Activated T-cell treated with anti-CD3 and anti-CD28 coated beads for 4 hours (primary cell): ENCODE results near the gene CAMK2B.
A peak's percentile ranks its signal among the peaks of the same experiment; 100 is the strongest.
"Not testable (repeated sequence)": the region's sequence is repeated elsewhere in the genome, so short reads cannot be mapped to it uniquely, and the experiment has no call there.

Experiments
- DNase-seq: peaks from one replicate; pipeline ENCODE4 v3.0.0-alpha.2; 2020

CAMK2B gene

GRCh38 chr7:44212581-44213184 is 112.7 kb downstream of the CAMK2B start:
- DNase-seq = no peak

- DNase-seq = no peak
Measured at GRCh38 chr7:44212018-44212417, 113.4 kb downstream of the CAMK2B start.

GRCh38 chr7:44211126-44211675 is 114.2 kb downstream of the CAMK2B start:
- no peak for DNase-seq

- no peak for DNase-seq
Measured at GRCh38 chr7:44210107-44210506, 115.3 kb downstream of the CAMK2B start.

- no peak for DNase-seq
Measured at GRCh38 chr7:44208085-44208484, 117.3 kb downstream of the CAMK2B start.

- DNase-seq = no peak
Measured at GRCh38 chr7:44206008-44206407, 119.4 kb downstream of the CAMK2B start.

GRCh38 chr7:44201813-44202212 is 123.6 kb downstream of the CAMK2B start:
- DNase-seq = no peak

- peak; percentile 92 for DNase-seq
Measured at GRCh38 chr7:44200699-44201461, 124.5 kb downstream of the CAMK2B start, which contains the start of gene YKT6. Gene YKT6 (plus strand): TSS chr7:44200978. CDS start chr7:44201136, 158 bp downstream.

- DNase-seq = not testable (repeated sequence)
Measured at GRCh38 chr7:44200163-44200562, 125.2 kb downstream of the CAMK2B start.

- no peak for DNase-seq
Measured at GRCh38 chr7:44197474-44197873, 127.9 kb downstream of the CAMK2B start.

- DNase-seq = peak; percentile 18
Measured at GRCh38 chr7:44196450-44196872, 128.9 kb downstream of the CAMK2B start.

GRCh38 chr7:44195889-44196288 is 129.5 kb downstream of the CAMK2B start:
- DNase-seq = no peak

GRCh38 chr7:44194562-44195145 is 130.7 kb downstream of the CAMK2B start:
- DNase-seq = no peak

GRCh38 chr7:44194069-44194468 is 131.3 kb downstream of the CAMK2B start:
- DNase-seq = peak; percentile 27

- DNase-seq = no peak
Measured at GRCh38 chr7:44193011-44193802, 132.2 kb downstream of the CAMK2B start.

- no peak for DNase-seq
Measured at GRCh38 chr7:44191171-44191570, 134.2 kb downstream of the CAMK2B start.

- no peak for DNase-seq
Measured at GRCh38 chr7:44189993-44190872, 135.2 kb downstream of the CAMK2B start.

- DNase-seq = no peak
Measured at GRCh38 chr7:44189286-44189992, 136.0 kb downstream of the CAMK2B start, which contains the start of gene GCK. Gene GCK (minus strand): TSS chr7:44189439. CDS start chr7:44188953, 486 bp downstream.

- no peak for DNase-seq
Measured at GRCh38 chr7:44188480-44189225, 136.7 kb downstream of the CAMK2B start.
